ENCODE results near the gene CAB39L. TPM values are rescaled to one million over a fixed set of nuclear protein-coding genes. Genes with fewer than 3 reads are reported as not detected.

CAB39L gene
- total RNA-seq, 1 experiment from 2014 or later = 5.1 TPM

GRCh38 chr13:49288458-49288857 is 155.4 kb downstream of the CAB39L start:
- DNase-seq (ENCODE audit: low spot score) = no peak

GRCh38 chr13:49287995-49288394 is 155.9 kb downstream of the CAB39L start:
- DNase-seq (ENCODE audit: low spot score) = no peak

- no peak for DNase-seq (ENCODE audit: low spot score)
Measured at GRCh38 chr13:49279885-49280284, 164.0 kb downstream of the CAB39L start.

GRCh38 chr13:49279112-49279511 is 164.8 kb downstream of the CAB39L start:
- DNase-seq (ENCODE audit: low spot score) = no peak

- DNase-seq (ENCODE audit: low spot score) = no peak
Measured at GRCh38 chr13:49278211-49278610, 165.7 kb downstream of the CAB39L start.

- no peak for DNase-seq (ENCODE audit: low spot score)
Measured at GRCh38 chr13:49272296-49272695, 171.6 kb downstream of the CAB39L start.

GRCh38 chr13:49271264-49271663 is 172.6 kb downstream of the CAB39L start:
- no peak for DNase-seq (ENCODE audit: low spot score)

GRCh38 chr13:49265822-49266221 is 178.0 kb downstream of the CAB39L start:
- DNase-seq (ENCODE audit: low spot score) = peak; percentile 27

- DNase-seq (ENCODE audit: low spot score) = no peak
Measured at GRCh38 chr13:49262634-49263033, 181.2 kb downstream of the CAB39L start.

- DNase-seq (ENCODE audit: low spot score) = no peak
Measured at GRCh38 chr13:49259586-49259985, 184.3 kb downstream of the CAB39L start.

Other genes with a start within 250 kb of the CAB39L start
- gene MLNR, start 223.7 kb downstream of the CAB39L start, total RNA-seq (2014; rRNA removed; shearing (Covaris generic)) = not detected in 2 replicates
- 1.3 and 3.1 TPM in 2 replicates for gene CDADC1, start 196.1 kb downstream of the CAB39L start, total RNA-seq (2014; rRNA removed; shearing (Covaris generic))
- gene SETDB2, start 210 bp upstream of the CAB39L start, total RNA-seq (2014; rRNA removed; shearing (Covaris generic)) = 6.6 and 6.7 TPM in 2 replicates
- gene PHF11, start 51.9 kb upstream of the CAB39L start, total RNA-seq (2014; rRNA removed; shearing (Covaris generic)) = 9.0 and 13.6 TPM in 2 replicates
- 8.4 and 10.8 TPM in 2 replicates for gene RCBTB1, start 141.5 kb upstream of the CAB39L start, total RNA-seq (2014; rRNA removed; shearing (Covaris generic))
- gene ARL11, start 184.4 kb upstream of the CAB39L start, total RNA-seq (2014; rRNA removed; shearing (Covaris generic)) = not detected in 2 replicates
- 67.9 and 77.4 TPM in 2 replicates for gene EBPL, start 247.4 kb upstream of the CAB39L start, total RNA-seq (2014; rRNA removed; shearing (Covaris generic))